SK-N-SH treated with all-trans-retinoic acid at 6 μM for 48 hours (cell line): ENCODE data around the gene SEC22C.

Experiments
- ATAC-seq: fragments of 200-7000 bp; cut with Tn5 transposase; 3 replicates; pipeline ENCODE4 v1.9.1; 2020; ENCODE audit warnings: mild to moderate bottlenecking, moderate library complexity
- ESRRG ChIP-seq: fragments of 250-450 bp; sonication (Bioruptor Pico); IDR thresholded peaks from 2 replicates; pipeline ENCODE4 v1.6.1; 2021; ENCODE audit warnings: mild to moderate bottlenecking
- ISL1 ChIP-seq: fragments of 250-450 bp; sonication (Bioruptor Pico); IDR thresholded peaks from 2 replicates; pipeline ENCODE4 v2.1.2; 2022; ENCODE audit warnings: mild to moderate bottlenecking, moderate library complexity
- OSR1 ChIP-seq: fragments of 250-450 bp; sonication (Bioruptor Pico); IDR thresholded peaks from 2 replicates; pipeline ENCODE4 v1.8.0; 2022; ENCODE audit warnings: moderate library complexity, mild to moderate bottlenecking, inconsistent platforms
- TOX ChIP-seq: fragments of 250-450 bp; sonication (Bioruptor Pico); IDR thresholded peaks from 2 replicates; pipeline ENCODE4 v1.8.0; 2021; ENCODE audit warnings: mild to moderate bottlenecking, moderate library complexity, borderline replicate concordance
- ZC3H10 ChIP-seq: fragments of 250-450 bp; sonication (Bioruptor Pico); IDR thresholded peaks from 2 replicates; pipeline ENCODE4 v1.5.1; 2021; ENCODE audit warnings: mild to moderate bottlenecking, moderate library complexity
- ZFP3 ChIP-seq: fragments of 250-450 bp; sonication (Bioruptor Pico); IDR thresholded peaks from 2 replicates; pipeline ENCODE4 v1.5.0; 2020; ENCODE audit warnings: mild to moderate bottlenecking, moderate library complexity
- ZNF565 ChIP-seq: fragments of 450-650 bp; formaldehyde crosslinking; conservative IDR thresholded peaks from 2 replicates; pipeline ENCODE4 v1.5.0; 2020; ENCODE audit warnings: low read depth, mild to moderate bottlenecking, moderate library complexity
- ZNF70 ChIP-seq: fragments of 450-650 bp; formaldehyde crosslinking; IDR thresholded peaks from 2 replicates; pipeline ENCODE4 v1.5.0; 2020; ENCODE audit warnings: mild to moderate bottlenecking, moderate library complexity
- TF ChIP-seq, protein P1 (sequence below): fragments of 250-450 bp; sonication (Bioruptor Pico); IDR thresholded peaks from 2 replicates; pipeline ENCODE4 v1.5.1; 2021; ENCODE audit warnings: mild to moderate bottlenecking, moderate library complexity
- TF ChIP-seq, protein P2 (sequence below): fragments of 250-450 bp; sonication (Bioruptor Pico); IDR thresholded peaks from 2 replicates; pipeline ENCODE4 v1.8.0; 2021; ENCODE audit warnings: low read depth, mild to moderate bottlenecking, moderate library complexity, borderline replicate concordance
- TF ChIP-seq, protein P3 (sequence below): fragments of 250-450 bp; sonication (Bioruptor Pico); IDR thresholded peaks from 2 replicates; pipeline ENCODE4 v1.5.1; 2020; ENCODE audit warnings: low read depth, mild to moderate bottlenecking, moderate library complexity
- TF ChIP-seq, protein P4 (sequence below): fragments of 250-450 bp; sonication (Bioruptor Pico); IDR thresholded peaks from 2 replicates; pipeline ENCODE4 v1.5.0; 2020; ENCODE audit warnings: mild to moderate bottlenecking, moderate library complexity

Gene SEC22C

DNA sequence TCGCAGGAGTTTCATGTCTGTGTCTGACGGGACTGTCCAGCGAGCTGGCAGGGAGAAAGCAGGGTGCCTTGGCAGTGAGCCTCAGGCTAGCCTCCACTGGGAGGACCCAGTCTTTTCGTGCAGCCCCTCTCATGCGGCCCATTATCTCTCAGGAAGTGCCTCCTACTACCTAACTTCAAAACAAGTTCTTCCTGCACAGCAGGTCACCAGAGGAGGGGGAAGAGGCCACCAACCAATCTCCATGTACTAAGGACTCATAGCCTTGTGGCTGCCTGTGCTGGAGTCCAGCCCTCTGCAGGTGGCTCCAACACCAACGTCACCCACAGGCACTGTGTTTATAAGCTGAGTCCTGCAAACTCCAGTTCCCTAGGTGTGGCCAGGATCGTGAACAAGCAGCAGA is 74.5 kb downstream of the SEC22C start (continued):
- TF ChIP-seq OSR1 (CRISPR knock-in tag) = no peak
- no peak for TF ChIP-seq ZNF565 (CRISPR knock-in tag)
- TF ChIP-seq, protein P1, sequence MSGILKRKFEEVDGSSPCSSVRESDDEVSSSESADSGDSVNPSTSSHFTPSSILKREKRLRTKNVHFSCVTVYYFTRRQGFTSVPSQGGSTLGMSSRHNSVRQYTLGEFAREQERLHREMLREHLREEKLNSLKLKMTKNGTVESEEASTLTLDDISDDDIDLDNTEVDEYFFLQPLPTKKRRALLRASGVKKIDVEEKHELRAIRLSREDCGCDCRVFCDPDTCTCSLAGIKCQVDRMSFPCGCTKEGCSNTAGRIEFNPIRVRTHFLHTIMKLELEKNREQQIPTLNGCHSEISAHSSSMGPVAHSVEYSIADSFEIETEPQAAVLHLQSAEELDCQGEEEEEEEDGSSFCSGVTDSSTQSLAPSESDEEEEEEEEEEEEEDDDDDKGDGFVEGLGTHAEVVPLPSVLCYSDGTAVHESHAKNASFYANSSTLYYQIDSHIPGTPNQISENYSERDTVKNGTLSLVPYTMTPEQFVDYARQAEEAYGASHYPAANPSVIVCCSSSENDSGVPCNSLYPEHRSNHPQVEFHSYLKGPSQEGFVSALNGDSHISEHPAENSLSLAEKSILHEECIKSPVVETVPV (CRISPR knock-in tag) = no peak
- TF ChIP-seq, protein P2, sequence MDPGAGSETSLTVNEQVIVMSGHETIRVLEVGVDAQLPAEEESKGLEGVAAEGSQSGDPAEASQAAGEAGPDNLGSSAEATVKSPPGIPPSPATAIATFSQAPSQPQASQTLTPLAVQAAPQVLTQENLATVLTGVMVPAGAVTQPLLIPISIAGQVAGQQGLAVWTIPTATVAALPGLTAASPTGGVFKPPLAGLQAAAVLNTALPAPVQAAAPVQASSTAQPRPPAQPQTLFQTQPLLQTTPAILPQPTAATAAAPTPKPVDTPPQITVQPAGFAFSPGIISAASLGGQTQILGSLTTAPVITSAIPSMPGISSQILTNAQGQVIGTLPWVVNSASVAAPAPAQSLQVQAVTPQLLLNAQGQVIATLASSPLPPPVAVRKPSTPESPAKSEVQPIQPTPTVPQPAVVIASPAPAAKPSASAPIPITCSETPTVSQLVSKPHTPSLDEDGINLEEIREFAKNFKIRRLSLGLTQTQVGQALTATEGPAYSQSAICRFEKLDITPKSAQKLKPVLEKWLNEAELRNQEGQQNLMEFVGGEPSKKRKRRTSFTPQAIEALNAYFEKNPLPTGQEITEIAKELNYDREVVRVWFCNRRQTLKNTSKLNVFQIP (CRISPR knock-in tag) = no peak
- TF ChIP-seq ISL1 (CRISPR knock-in tag) = no peak
- TF ChIP-seq, protein P3, sequence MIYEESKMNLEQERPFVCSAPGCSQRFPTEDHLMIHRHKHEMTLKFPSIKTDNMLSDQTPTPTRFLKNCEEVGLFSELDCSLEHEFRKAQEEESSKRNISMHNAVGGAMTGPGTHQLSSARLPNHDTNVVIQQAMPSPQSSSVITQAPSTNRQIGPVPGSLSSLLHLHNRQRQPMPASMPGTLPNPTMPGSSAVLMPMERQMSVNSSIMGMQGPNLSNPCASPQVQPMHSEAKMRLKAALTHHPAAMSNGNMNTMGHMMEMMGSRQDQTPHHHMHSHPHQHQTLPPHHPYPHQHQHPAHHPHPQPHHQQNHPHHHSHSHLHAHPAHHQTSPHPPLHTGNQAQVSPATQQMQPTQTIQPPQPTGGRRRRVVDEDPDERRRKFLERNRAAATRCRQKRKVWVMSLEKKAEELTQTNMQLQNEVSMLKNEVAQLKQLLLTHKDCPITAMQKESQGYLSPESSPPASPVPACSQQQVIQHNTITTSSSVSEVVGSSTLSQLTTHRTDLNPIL = no peak

DNA sequence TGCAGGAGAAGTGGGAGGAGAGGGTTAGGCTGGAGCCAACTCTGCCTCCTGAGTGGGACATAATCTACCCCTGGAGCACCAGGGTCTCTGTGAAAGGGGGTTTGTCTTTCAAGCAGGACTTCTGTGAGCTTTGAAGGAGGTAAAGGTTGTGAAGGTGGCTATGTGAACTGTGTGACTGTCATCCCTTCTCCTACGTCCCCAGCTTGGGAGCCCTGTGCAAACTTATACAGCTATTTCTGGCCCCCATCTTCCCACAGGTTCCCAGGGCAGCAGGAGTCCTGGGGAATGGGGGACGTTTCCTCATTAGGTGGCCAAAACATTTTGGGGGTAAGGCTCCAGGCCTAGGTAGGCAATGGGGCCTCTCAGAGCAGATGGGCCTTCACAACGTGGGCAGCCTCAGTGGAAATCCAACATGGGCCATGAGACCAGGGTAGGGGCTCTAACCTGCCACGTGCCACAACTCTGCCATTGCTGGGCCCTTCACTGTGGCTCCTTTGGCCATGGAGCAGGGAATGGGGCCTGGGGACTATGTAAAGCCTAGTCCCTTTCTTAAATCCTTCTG is 75.8 kb downstream of the SEC22C start:
- ATAC-seq = no peak
- TF ChIP-seq ZC3H10 (CRISPR knock-in tag) = no peak

DNA sequence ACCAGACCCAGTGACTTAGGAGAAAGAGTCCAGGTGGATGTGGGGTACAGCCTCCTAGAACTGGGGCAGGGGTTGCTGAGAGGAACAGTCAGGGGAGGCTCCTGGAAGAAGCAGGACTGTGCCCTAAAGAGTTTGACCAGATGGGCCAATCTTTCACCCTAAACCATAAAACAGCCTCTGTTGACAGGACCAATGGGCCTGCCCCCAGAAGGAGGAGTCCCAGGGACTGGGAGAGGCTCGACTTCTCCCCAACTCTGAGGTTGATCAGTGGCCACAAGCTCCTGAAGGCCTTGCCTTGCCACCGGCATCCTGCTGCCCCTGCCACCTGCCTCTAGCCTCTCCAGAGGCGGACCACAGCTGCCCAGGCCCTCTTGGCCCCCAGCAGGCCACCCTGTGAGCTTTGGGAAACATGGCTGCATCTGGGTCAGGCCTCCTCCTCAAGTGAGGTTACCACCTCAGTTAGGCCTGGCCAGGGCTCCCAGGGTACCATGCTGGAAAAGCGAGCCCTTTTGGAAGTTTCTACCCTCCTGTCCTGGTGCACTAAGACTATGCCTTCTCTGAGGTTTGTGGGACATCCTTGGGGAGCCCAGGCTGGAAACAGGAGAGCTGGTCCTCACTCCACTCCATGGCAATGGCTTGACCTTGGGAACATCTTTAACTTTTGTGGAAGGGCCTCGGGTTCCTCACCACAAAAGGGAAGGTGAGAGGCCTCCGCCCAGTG is 76.5 kb downstream of the SEC22C start:
- no peak for ATAC-seq
- TF ChIP-seq ZNF70 (CRISPR knock-in tag) (no peak), ESRRG (CRISPR knock-in tag) (no peak)

DNA sequence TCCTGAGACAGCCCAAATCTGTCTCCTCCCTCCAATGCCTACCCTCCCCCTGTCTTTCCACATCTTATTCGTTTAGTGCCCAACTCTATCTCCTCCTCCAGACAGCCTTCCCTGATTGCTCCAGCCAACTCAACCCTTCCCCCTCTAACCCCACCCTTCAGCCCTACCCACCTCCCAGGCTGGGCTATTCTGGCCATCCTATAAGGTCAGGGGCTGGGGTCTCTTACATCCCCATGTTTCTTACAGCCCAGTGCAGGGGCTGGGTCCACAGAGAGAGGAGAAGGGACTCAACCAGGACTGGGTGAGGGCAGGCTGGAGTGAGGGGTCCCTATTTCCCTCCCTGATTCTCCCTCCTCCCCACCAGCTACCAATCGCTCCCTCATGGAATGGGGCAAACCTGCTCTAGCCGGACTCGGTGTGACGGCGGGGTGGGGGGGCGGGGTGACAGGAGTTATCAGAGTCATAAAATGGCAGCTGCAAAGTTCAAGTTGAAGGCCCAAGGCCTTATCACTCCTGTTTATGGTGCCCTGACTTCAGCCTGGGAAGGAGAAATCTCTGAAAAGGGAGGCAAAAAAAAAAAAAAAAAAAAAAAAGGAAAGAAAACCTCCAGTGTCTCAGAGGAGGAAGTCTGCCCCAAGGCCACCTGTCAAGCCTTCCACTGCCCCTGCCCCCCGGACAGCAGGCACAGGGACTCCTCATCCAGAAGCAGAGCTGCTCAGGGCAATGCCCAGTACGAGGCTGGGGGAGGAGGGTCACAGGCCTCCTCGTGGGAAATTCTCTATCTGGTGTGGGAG is 77.2 kb downstream of the SEC22C start:
- TF ChIP-seq, protein P4, sequence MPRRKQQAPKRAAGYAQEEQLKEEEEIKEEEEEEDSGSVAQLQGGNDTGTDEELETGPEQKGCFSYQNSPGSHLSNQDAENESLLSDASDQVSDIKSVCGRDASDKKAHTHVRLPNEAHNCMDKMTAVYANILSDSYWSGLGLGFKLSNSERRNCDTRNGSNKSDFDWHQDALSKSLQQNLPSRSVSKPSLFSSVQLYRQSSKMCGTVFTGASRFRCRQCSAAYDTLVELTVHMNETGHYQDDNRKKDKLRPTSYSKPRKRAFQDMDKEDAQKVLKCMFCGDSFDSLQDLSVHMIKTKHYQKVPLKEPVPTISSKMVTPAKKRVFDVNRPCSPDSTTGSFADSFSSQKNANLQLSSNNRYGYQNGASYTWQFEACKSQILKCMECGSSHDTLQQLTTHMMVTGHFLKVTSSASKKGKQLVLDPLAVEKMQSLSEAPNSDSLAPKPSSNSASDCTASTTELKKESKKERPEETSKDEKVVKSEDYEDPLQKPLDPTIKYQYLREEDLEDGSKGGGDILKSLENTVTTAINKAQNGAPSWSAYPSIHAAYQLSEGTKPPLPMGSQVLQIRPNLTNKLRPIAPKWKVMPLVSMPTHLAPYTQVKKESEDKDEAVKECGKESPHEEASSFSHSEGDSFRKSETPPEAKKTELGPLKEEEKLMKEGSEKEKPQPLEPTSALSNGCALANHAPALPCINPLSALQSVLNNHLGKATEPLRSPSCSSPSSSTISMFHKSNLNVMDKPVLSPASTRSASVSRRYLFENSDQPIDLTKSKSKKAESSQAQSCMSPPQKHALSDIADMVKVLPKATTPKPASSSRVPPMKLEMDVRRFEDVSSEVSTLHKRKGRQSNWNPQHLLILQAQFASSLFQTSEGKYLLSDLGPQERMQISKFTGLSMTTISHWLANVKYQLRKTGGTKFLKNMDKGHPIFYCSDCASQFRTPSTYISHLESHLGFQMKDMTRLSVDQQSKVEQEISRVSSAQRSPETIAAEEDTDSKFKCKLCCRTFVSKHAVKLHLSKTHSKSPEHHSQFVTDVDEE (CRISPR knock-in tag) = no peak
- TF ChIP-seq, protein P2 (CRISPR knock-in tag) = no peak
- TF ChIP-seq ZNF70 (CRISPR knock-in tag) (no peak), ESRRG (CRISPR knock-in tag) (no peak), OSR1 (CRISPR knock-in tag) (no peak), TOX (no peak), ZC3H10 (CRISPR knock-in tag) (no peak), ZFP3 (CRISPR knock-in tag) (no peak)
- TF ChIP-seq, protein P1 (CRISPR knock-in tag) = no peak
- no peak for ATAC-seq
